GM15510 (cell line): ENCODE results near the gene BEND7.

Source experiments
- POLR2A ChIP-seq: IDR thresholded peaks from 3 replicates; pipeline ENCODE4 v1.6.1; 2011; ENCODE audit warnings: borderline replicate concordance; ENCODE audit not compliant: insufficient read length; ENCODE audit errors: extremely low read depth

The BEND7 gene

GRCh38 chr10:13502380-13502779, 26.4 kb downstream of the BEND7 start:
- TF ChIP-seq POLR2A = no peak

GRCh38 chr10:13500201-13500600, 28.6 kb downstream of the BEND7 start:
- TF ChIP-seq POLR2A = no peak

GRCh38 chr10:13499150-13499549, 29.7 kb downstream of the BEND7 start:
- no peak for TF ChIP-seq POLR2A

- TF ChIP-seq POLR2A = no peak
Measured at GRCh38 chr10:13496931-13497330, 31.9 kb downstream of the BEND7 start.

GRCh38 chr10:13496164-13496563, 32.6 kb downstream of the BEND7 start:
- TF ChIP-seq POLR2A = no peak

- TF ChIP-seq POLR2A = no peak
Measured at GRCh38 chr10:13492493-13493180, 36.2 kb downstream of the BEND7 start.

GRCh38 chr10:13491747-13492360, 37.0 kb downstream of the BEND7 start:
- no peak for TF ChIP-seq POLR2A

- TF ChIP-seq POLR2A = no peak
Measured at GRCh38 chr10:13490503-13490902, 38.3 kb downstream of the BEND7 start.

GRCh38 chr10:13489035-13489599, 39.7 kb downstream of the BEND7 start:
- no peak for TF ChIP-seq POLR2A

- TF ChIP-seq POLR2A = no peak
Measured at GRCh38 chr10:13485623-13486022, 43.2 kb downstream of the BEND7 start.

- no peak for TF ChIP-seq POLR2A
Measured at GRCh38 chr10:13483951-13484350, 44.9 kb downstream of the BEND7 start.

- no peak for TF ChIP-seq POLR2A
Measured at GRCh38 chr10:13483073-13483472, 45.7 kb downstream of the BEND7 start.

- no peak for TF ChIP-seq POLR2A
Measured at GRCh38 chr10:13481690-13482089, 47.1 kb downstream of the BEND7 start.

- TF ChIP-seq POLR2A = no peak
Measured at GRCh38 chr10:13475124-13475523, 53.7 kb downstream of the BEND7 start.

GRCh38 chr10:13473986-13474385, 54.8 kb downstream of the BEND7 start:
- no peak for TF ChIP-seq POLR2A

- TF ChIP-seq POLR2A = no peak
Measured at GRCh38 chr10:13472359-13472758, 56.5 kb downstream of the BEND7 start.

GRCh38 chr10:13470270-13470669, 58.5 kb downstream of the BEND7 start:
- no peak for TF ChIP-seq POLR2A

GRCh38 chr10:13462551-13462950, 66.3 kb downstream of the BEND7 start:
- no peak for TF ChIP-seq POLR2A
